H9 (cell line): Measurements from ENCODE around the gene PFDN4. TPM values are rescaled to one million over a fixed set of nuclear protein-coding genes. Genes with fewer than 3 reads are reported as not detected.

Experiments used
- DNase-seq: peaks from one replicate; pipeline ENCODE4 v3.0.0-alpha.2; 2017
- H2AFZ ChIP-seq: one replicate; pipeline ENCODE4 v1.6.1; 2013; ENCODE audit warnings: mild to moderate bottlenecking, low read length, control low read depth, moderate library complexity
- H2AK5ac ChIP-seq: 2 replicates; pipeline ENCODE4 v1.6.1; 2013; ENCODE audit warnings: low read length, control low read depth, mixed read lengths; ENCODE audit not compliant: insufficient read length
- H2BK120ac ChIP-seq: one replicate; pipeline ENCODE4 v1.6.1; 2013; ENCODE audit warnings: low read depth, mild to moderate bottlenecking, low read length, control low read depth, inconsistent platforms; ENCODE audit not compliant: poor library complexity, severe bottlenecking
- H2BK12ac ChIP-seq: 2 replicates; pipeline ENCODE4 v1.6.1; 2013; ENCODE audit warnings: low read length, control low read depth, mixed read lengths, low read depth; ENCODE audit not compliant: insufficient read length
- H2BK15ac ChIP-seq: 2 replicates; pipeline ENCODE4 v1.6.1; 2013; ENCODE audit warnings: low read depth, low read length, control low read depth
- H2BK20ac ChIP-seq: one replicate; pipeline ENCODE4 v1.6.1; 2013; ENCODE audit warnings: low read depth, mild to moderate bottlenecking, low read length, control low read depth, inconsistent platforms; ENCODE audit not compliant: poor library complexity, severe bottlenecking
- H2BK5ac ChIP-seq: 2 replicates; pipeline ENCODE4 v1.6.1; 2013; ENCODE audit warnings: low read length, control low read depth, mixed read lengths; ENCODE audit not compliant: insufficient read length
- H3K14ac ChIP-seq: 2 replicates; pipeline ENCODE4 v1.6.1; 2013; ENCODE audit warnings: low read length, control low read depth; ENCODE audit not compliant: insufficient read depth
- H3K18ac ChIP-seq: 2 replicates; pipeline ENCODE4 v1.6.1; 2013; ENCODE audit warnings: low read depth, mild to moderate bottlenecking, mixed read lengths, low read length, control low read depth; ENCODE audit not compliant: insufficient read length
- H3K23ac ChIP-seq: 2 replicates; pipeline ENCODE4 v1.6.1; 2013; ENCODE audit warnings: low read length, control low read depth, mixed read lengths, low read depth; ENCODE audit not compliant: insufficient read length
- H3K23me2 ChIP-seq: 2 replicates; pipeline ENCODE4 v1.6.1; 2013; ENCODE audit warnings: low read depth, mild to moderate bottlenecking, mixed read lengths, low read length, control low read depth; ENCODE audit not compliant: insufficient read length, poor library complexity, severe bottlenecking
- H3K27ac ChIP-seq: 2 replicates; pipeline ENCODE4 v1.5.1; 2013; ENCODE audit warnings: low read length, control low read depth, mixed read lengths, low read depth; ENCODE audit not compliant: insufficient read length
- H3K27me3 ChIP-seq: 2 replicates; pipeline ENCODE4 v1.6.1; 2013; ENCODE audit warnings: low read length, control low read depth, inconsistent platforms; ENCODE audit not compliant: insufficient read depth
- H3K4ac ChIP-seq: 2 replicates; pipeline ENCODE4 v1.6.1; 2013; ENCODE audit warnings: low read depth, mild to moderate bottlenecking, control low read depth, inconsistent platforms, low read length, moderate library complexity
- H3K4me1 ChIP-seq: 2 replicates; pipeline ENCODE4 v1.6.1; 2013; ENCODE audit warnings: low read length, control low read depth, inconsistent platforms; ENCODE audit not compliant: insufficient read depth
- H3K4me2 ChIP-seq: 2 replicates; pipeline ENCODE4 v1.6.1; 2013; ENCODE audit warnings: low read length, control low read depth, mixed read lengths; ENCODE audit not compliant: insufficient read length, insufficient read depth
- H3K56ac ChIP-seq: 2 replicates; pipeline ENCODE4 v1.6.1; 2013; ENCODE audit warnings: low read depth, mild to moderate bottlenecking, mixed read lengths, low read length, control low read depth; ENCODE audit not compliant: insufficient read length
- H3K79me1 ChIP-seq: 2 replicates; pipeline ENCODE4 v1.6.1; 2013; ENCODE audit warnings: low read depth, mild to moderate bottlenecking, moderate library complexity, low read length, control low read depth, inconsistent platforms; ENCODE audit not compliant: insufficient read depth, poor library complexity, severe bottlenecking
- H3K79me2 ChIP-seq: 2 replicates; pipeline ENCODE4 v1.6.1; 2013; ENCODE audit warnings: low read length, control low read depth, inconsistent platforms; ENCODE audit not compliant: insufficient read depth
- H3K9ac ChIP-seq: 2 replicates; pipeline ENCODE4 v1.6.1; 2013; ENCODE audit warnings: low read length, control low read depth, mixed read lengths; ENCODE audit not compliant: insufficient read length; ENCODE audit errors: extremely low read depth
- H3K9me3 ChIP-seq: one replicate; pipeline ENCODE4 v1.6.1; 2013; ENCODE audit warnings: low read depth, low read length, inconsistent platforms; ENCODE audit not compliant: control insufficient read depth
- H3T11ph ChIP-seq: one replicate; pipeline ENCODE4 v1.6.1; 2013; ENCODE audit warnings: mild to moderate bottlenecking, low read length, control low read depth, inconsistent platforms
- H4K20me1 ChIP-seq: one replicate; pipeline ENCODE4 v1.6.1; 2013; ENCODE audit not compliant: control insufficient read depth, insufficient read length, insufficient read depth
- H4K5ac ChIP-seq: 2 replicates; pipeline ENCODE4 v1.6.1; 2013; ENCODE audit warnings: low read depth, mild to moderate bottlenecking, mixed read lengths, low read length, control low read depth; ENCODE audit not compliant: insufficient read length
- H4K8ac ChIP-seq: replicated peaks from 2 replicates; pipeline ENCODE4 v1.6.1; 2013; ENCODE audit warnings: low read length, control low read depth, mixed read lengths, low read depth; ENCODE audit not compliant: insufficient read length
- H4K91ac ChIP-seq: 2 replicates; pipeline ENCODE4 v1.6.1; 2013; ENCODE audit warnings: low read depth, mild to moderate bottlenecking, moderate library complexity, mixed read lengths, low read length, control low read depth; ENCODE audit not compliant: insufficient read length
- H3K27ac Mint-ChIP-seq, 3 experiments: 2 replicates in 2 of 3; 3 replicates in 1 of 3; pipeline ENCODE4 v1.8.0; 2020 to 2021; ENCODE audit warnings: mixed read lengths in 3 of 3, mild to moderate bottlenecking in 1 of 3, moderate library complexity in 1 of 3
- H3K27me3 Mint-ChIP-seq: 2 replicates; pipeline ENCODE4 v1.8.0; 2021; ENCODE audit warnings: low read depth, mild to moderate bottlenecking, moderate library complexity, mixed read lengths
- H3K36me3 Mint-ChIP-seq, 3 experiments: 2 replicates in 2 of 3; 3 replicates in 1 of 3; pipeline ENCODE4 v1.8.0; 2020 to 2021; ENCODE audit warnings: low read depth in 3 of 3, mixed read lengths in 3 of 3; ENCODE audit not compliant: insufficient read depth in 1 of 3
- H3K4me1 Mint-ChIP-seq, 2 experiments: 2 replicates each; pipeline ENCODE4 v1.8.0; 2020; ENCODE audit warnings: mixed read lengths in 2 of 2
- H3K4me3 Mint-ChIP-seq, 2 experiments: 2 replicates in 1 of 2; 3 replicates in 1 of 2; pipeline ENCODE4 v1.8.0; 2020 to 2021; ENCODE audit warnings: mild to moderate bottlenecking in 2 of 2, mixed read lengths in 2 of 2, moderate library complexity in 1 of 2
- H3K9me3 Mint-ChIP-seq, 2 experiments: 2 replicates in 1 of 2; 3 replicates in 1 of 2; pipeline ENCODE4 v1.8.0; 2020; ENCODE audit warnings: mild to moderate bottlenecking in 2 of 2, mixed read lengths in 2 of 2, moderate library complexity in 1 of 2
- CTCF ChIP-seq: fragments of 200-600 bp; sonication (generic); conservative IDR thresholded peaks from 3 replicates; pipeline ENCODE4 v1.8.0; 2021; ENCODE audit warnings: antibody characterized with exemption, mild to moderate bottlenecking
- WGBS: extraction: QIAGEN DNeasy Blood & Tissue Kit; methylation state at CpG from one replicate; pipeline ENCODE4 v1.1.7; 2013; ENCODE audit warnings: missing lambda C conversion rate, low lambda C conversion rate, mixed read lengths; ENCODE audit not compliant: insufficient read length; ENCODE audit errors: extremely low coverage; 5-methylcytosine and 5-hydroxymethylcytosine counted together
- total RNA-seq: library from RNA; stranded (reverse); gene quantifications from 2 replicates; pipeline ENCODE4 v1.2.1, GENCODE V29; 2021

PFDN4 gene
- total RNA-seq, 1 experiment from 2014 or later: 73.6 TPM

DNA sequence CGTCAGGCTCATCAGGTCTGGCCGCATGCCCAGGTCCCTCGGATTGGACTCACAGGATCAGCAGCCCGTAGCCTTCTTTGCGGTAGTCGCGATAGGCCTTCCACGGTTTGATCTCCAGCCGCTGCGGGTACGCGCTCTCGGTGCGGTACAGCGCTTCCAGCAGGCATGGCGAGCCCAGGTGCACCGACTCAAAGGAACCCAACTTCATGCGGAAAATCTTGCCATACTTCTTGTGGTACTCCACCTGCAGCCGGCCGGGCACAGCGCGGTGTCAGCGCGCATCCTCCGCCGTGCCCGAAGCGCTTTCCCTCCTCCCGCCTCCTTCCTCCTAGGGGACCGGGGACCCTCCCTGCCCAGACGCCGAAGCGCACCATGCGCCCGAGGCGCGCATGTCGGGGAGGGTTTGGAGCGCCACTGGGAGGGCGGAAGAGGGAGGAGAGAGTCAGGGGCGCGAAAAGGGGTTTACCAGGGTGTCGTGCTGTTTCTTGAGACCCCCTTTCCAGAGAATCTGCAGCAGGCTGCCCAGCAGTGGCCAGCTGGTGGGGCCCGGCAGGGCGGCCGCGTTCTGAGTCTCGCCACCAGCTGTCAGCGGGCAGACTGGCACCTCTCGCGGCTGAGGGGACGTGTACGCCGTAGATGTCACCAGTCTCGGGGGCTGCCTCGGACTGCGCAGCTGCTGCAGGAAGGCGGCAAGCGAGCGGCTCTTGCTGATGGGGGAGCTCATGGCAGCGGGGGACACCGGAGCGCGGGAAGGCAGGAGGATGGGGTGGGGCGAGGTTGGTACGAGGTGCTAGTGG, 34.8 kb upstream of the PFDN4 start:
- Histone ChIP-seq H2BK12ac (no peak overlapping the region), H2BK15ac (0 out of 2 replicates have a peak overlapping the region, but pooled peaks have one; percentile 7), H4K91ac (no peak overlapping the region), H3K79me2 (no peaks in the 10 kb centered on the region), H4K20me1 (no peaks in the 10 kb centered on the region), H3K18ac (no peak overlapping the region), H3K4ac (no peak overlapping the region), H4K5ac (no peak overlapping the region), H3K79me1 (no peaks in the 10 kb centered on the region), H3K9ac (no peak overlapping the region), H3K27me3 (peaks cover 36% of the 10 kb centered on the region), H2BK120ac (no peak overlapping the region), H3K4me1 (no peaks in the 10 kb centered on the region), H3K56ac (no peak overlapping the region), H2AK5ac (no peak overlapping the region), H2BK5ac (no peak overlapping the region), H2AFZ (no peak overlapping the region), H3K14ac (no peak overlapping the region), H3T11ph (no peak overlapping the region), H3K23me2 (peaks cover 23% of the 10 kb centered on the region), H3K9me3 (no peaks in the 10 kb centered on the region), H3K4me2 (peak overlapping the region; percentile 91), H4K8ac (no peak overlapping the region), H3K27ac (no peak overlapping the region), H3K23ac (no peak overlapping the region), H2BK20ac (no peak overlapping the region)
- TF ChIP-seq CTCF: no peak
- no peak overlapping the region for H3K27ac Mint-ChIP-seq
- H3K4me3 Mint-ChIP-seq: peak overlapping the region; percentile 55 to 84
- H3K36me3 Mint-ChIP-seq: no peaks in the 10 kb centered on the region
- DNase-seq: peak; percentile 69
- peaks cover 0 to 2% of the 10 kb centered on the region in 2 experiments; a peak in 1 of 5 replicates for H3K9me3 Mint-ChIP-seq
- H3K4me1 Mint-ChIP-seq: peaks cover 18 to 23% of the 10 kb centered on the region in 2 experiments
- H3K27me3 Mint-ChIP-seq: peaks cover 90% of the 10 kb centered on the region
- no CpG with 5 or more reads among the region's 66 CpGs for WGBS
